ENCODE results near the gene CARS2. TPM values are rescaled to one million over a fixed set of nuclear protein-coding genes. Genes with fewer than 3 reads are reported as not detected.
"Not testable (repeated sequence)": the region's sequence is repeated elsewhere in the genome, so short reads cannot be mapped to it uniquely, and the experiment has no call there.

CARS2 gene
- total RNA-seq, 1 donor from 2014 or later, result 81.5 TPM

- peaks cover 16% of the 10 kb centered on the region for H3K36me3 Mint-ChIP-seq (ENCODE audit: low read depth)
- no peaks in the 10 kb centered on the region for H3K27me3 Mint-ChIP-seq (ENCODE audit: low read depth)
- no peak overlapping the region for H3K27ac Mint-ChIP-seq (ENCODE audit: unreplicated experiment)
- no peak for DNase-seq (ENCODE audit: low read depth, low spot score)
- H3K4me3 Mint-ChIP-seq, result no peak overlapping the region
- H3K4me1 Mint-ChIP-seq, result no peaks in the 10 kb centered on the region
- H3K9me3 Mint-ChIP-seq, result peaks cover 13% of the 10 kb centered on the region
- no peak for TF ChIP-seq CTCF (conservative IDR thresholded peaks at IDR 0.05)
These were observed 28.6 kb upstream of the CARS2 start for GRCh38 chr13:110734561-110734960.

DNA sequence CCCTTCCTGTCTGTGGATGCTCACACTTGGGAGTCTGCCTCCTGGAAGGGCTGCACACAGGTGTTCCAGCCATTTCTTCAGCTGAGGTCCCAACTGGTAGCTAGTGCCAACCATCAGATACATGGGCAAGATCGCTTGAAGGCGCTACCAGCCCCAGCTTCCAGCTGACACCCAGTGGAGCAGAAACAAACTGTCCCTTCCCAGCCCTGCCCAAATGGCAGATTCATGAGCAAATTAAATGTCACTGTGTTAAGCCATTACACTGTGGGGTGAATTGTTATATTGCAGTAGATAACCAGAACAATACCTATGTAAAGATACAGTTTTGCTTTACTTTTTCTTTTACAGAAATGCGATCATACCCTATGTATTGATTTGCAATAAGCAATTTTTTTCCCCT lies 25.2 kb upstream of the CARS2 start:
- DNase-seq (ENCODE audit: low read depth, low spot score), result no peak
- no peak overlapping the region for H3K27ac Mint-ChIP-seq (ENCODE audit: unreplicated experiment)
- no peaks in the 10 kb centered on the region for H3K4me1 Mint-ChIP-seq
- H3K9me3 Mint-ChIP-seq, result peaks cover 2% of the 10 kb centered on the region
- H3K4me3 Mint-ChIP-seq, result no peak overlapping the region
- no peaks in the 10 kb centered on the region for H3K27me3 Mint-ChIP-seq (ENCODE audit: low read depth)
- TF ChIP-seq CTCF (conservative IDR thresholded peaks at IDR 0.05), result no peak
- H3K36me3 Mint-ChIP-seq (ENCODE audit: low read depth), result peaks cover 3% of the 10 kb centered on the region

DNA sequence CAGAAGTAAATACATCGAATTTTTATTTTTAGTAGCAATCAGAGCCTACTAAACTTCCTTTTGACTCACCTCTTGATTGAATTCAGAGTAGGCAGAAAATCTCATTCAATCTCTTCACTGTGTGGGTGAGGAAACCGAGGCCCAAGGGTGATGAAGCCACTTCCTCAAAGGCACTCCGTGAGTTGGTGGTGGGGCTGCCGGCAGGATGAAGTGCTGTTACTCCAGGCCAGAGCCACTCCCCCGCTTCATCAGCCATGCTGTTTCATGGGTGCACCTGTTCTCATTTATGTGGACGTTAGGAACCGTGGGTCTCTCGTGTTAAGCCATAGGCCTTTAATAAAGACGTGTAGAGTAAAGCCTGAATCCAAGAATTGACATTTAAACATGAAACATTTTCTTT lies 20.8 kb upstream of the CARS2 start:
- Mint-ChIP-seq H3K27me3 (ENCODE audit: low read depth) (no peaks in the 10 kb centered on the region), H3K27ac (ENCODE audit: unreplicated experiment) (no peak overlapping the region), H3K36me3 (ENCODE audit: low read depth) (no peaks in the 10 kb centered on the region), H3K4me1 (peaks cover 4% of the 10 kb centered on the region), H3K4me3 (no peak overlapping the region), H3K9me3 (no peaks in the 10 kb centered on the region)
- no peak for TF ChIP-seq CTCF (conservative IDR thresholded peaks at IDR 0.05)
- DNase-seq (ENCODE audit: low read depth, low spot score), result no peak

DNA sequence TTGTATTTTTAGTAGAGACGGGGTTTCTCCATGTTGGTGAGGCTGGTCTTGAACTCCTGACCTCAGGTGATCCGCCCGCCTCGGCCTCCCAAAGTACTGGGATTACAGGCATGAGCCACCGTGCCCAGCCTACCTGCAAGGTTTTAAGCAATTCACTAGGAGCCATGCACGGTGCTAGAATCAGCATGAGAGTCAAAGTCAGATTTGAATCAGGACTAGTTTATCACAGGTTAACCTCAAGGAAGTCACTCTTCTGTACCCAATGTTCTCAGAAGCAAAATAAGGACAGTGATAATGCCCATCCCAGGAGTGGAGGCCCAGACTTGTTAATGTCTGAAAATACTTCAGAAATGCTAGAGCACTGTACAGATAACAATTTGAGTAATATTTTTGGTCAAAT lies 20.2 kb upstream of the CARS2 start:
- not testable (repeated sequence) for H3K27ac Mint-ChIP-seq (ENCODE audit: unreplicated experiment); H3K4me1 Mint-ChIP-seq; H3K9me3 Mint-ChIP-seq; H3K36me3 Mint-ChIP-seq (ENCODE audit: low read depth); DNase-seq (ENCODE audit: low read depth, low spot score); H3K27me3 Mint-ChIP-seq (ENCODE audit: low read depth); H3K4me3 Mint-ChIP-seq

GRCh38 chr13:110723598-110723997 lies 17.7 kb upstream of the CARS2 start:
- H3K9me3 Mint-ChIP-seq, result no peaks in the 10 kb centered on the region
- no peak for DNase-seq (ENCODE audit: low read depth, low spot score)
- no peak overlapping the region for H3K27ac Mint-ChIP-seq (ENCODE audit: unreplicated experiment)
- no peaks in the 10 kb centered on the region for H3K36me3 Mint-ChIP-seq (ENCODE audit: low read depth)
- H3K4me3 Mint-ChIP-seq, result no peak overlapping the region
- H3K4me1 Mint-ChIP-seq, result peaks cover 7% of the 10 kb centered on the region
- H3K27me3 Mint-ChIP-seq (ENCODE audit: low read depth), result no peaks in the 10 kb centered on the region
- TF ChIP-seq CTCF (conservative IDR thresholded peaks at IDR 0.05), result no peak

- H3K4me3 Mint-ChIP-seq, result no peak overlapping the region
- no peak overlapping the region for H3K27ac Mint-ChIP-seq (ENCODE audit: unreplicated experiment)
- no peaks in the 10 kb centered on the region for H3K27me3 Mint-ChIP-seq (ENCODE audit: low read depth)
- H3K9me3 Mint-ChIP-seq, result no peaks in the 10 kb centered on the region
- no peak for DNase-seq (ENCODE audit: low read depth, low spot score)
- no peaks in the 10 kb centered on the region for H3K36me3 Mint-ChIP-seq (ENCODE audit: low read depth)
- TF ChIP-seq CTCF (conservative IDR thresholded peaks at IDR 0.05), result no peak
- H3K4me1 Mint-ChIP-seq, result peaks cover 11% of the 10 kb centered on the region
These were observed 17.1 kb upstream of the CARS2 start for GRCh38 chr13:110722971-110723370.
